ENCODE data around the gene DBNL. TPM values are rescaled to one million over a fixed set of nuclear protein-coding genes. Genes with fewer than 3 reads are reported as not detected.
A peak's percentile ranks its signal among the peaks of the same experiment; 100 is the strongest.

Gene DBNL
- total RNA-seq, 2 experiments from 2014 or later: 88.5 to 90.6 TPM

DNA sequence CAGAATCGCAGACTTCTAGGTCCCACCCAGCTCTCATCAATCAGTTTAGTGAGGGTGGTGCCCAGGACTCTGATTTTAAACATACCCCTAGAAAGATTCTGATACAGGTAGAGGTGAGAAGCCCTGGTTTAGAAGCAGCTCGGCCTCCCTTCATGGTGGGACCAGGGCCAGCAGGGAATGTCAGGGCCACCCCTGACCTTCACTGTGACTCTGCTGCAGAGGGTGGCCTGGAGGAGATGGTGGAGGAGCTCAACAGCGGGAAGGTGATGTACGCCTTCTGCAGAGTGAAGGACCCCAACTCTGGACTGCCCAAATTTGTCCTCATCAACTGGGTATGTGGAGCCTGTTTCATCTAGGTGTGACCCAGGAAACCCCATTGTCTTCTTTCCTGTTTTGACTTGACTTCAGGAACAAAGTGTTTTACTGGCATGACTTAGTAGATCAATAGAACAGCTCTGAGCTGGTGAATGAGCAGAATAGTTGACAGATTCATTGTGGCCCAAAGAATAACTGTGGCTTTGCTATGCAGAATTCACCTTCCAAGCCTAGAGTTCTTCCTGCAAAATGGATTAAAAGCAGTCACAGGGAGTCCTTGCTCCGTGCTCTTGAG lies 7.2 kb downstream of the DBNL start:
- POLR2A ChIA-PET: interaction anchor here (1.0 to 1.9 kb wide), 5 partner anchors 10 to 149 kb away, joined by 3 to 8 read pairs (median 7); partner anchors contain the start of genes PGAM2 and YKT6

GRCh38 chr7:44052771-44053365 lies 8.4 kb downstream of the DBNL start:
- CTCF ChIA-PET: interaction anchor here (0.7 to 1.2 kb wide), 2 partner anchors 512 to 1348 kb away, joined by 3 read pairs; no protein-coding TSS in a partner anchor
- Mint-ChIP-seq H3K27ac (peak overlapping the region; percentile 32), H3K27me3 (no peaks in the 10 kb centered on the region), H3K9me3 (no peaks in the 10 kb centered on the region), H3K4me3 (no peak overlapping the region), H3K36me3 (ENCODE audit: low read depth) (peaks cover 84% of the 10 kb centered on the region), H3K4me1 (ENCODE audit: low read depth) (peaks cover 60% of the 10 kb centered on the region)
- Histone ChIP-seq H3K4me3 (ENCODE audit: low read length) (no peak overlapping the region), H3K36me3 (ENCODE audit: insufficient read depth, low read length) (peaks cover 78% of the 10 kb centered on the region), H3K9me3 (ENCODE audit: control insufficient read depth in 1 of 2, insufficient read depth in 1 of 2, low read length in 2 of 2) (no peaks in the 10 kb centered on the region), H3K27ac (ENCODE audit: low read depth in 1 of 2, low read length in 2 of 2) (no peak overlapping the region), H3K27me3 (ENCODE audit: control insufficient read depth in 1 of 2, insufficient read depth in 2 of 2, low read length in 2 of 2) (no peaks in the 10 kb centered on the region), H3K4me1 (ENCODE audit: insufficient read depth, low read length) (peaks cover 56% of the 10 kb centered on the region)
- POLR2A ChIA-PET: interaction anchor here (1.6 to 1.9 kb wide), 2 partner anchors 9 to 15 kb away, joined by 7 to 8 read pairs; no protein-coding TSS in a partner anchor
- intact Hi-C loops (cut with DNase I, micrococcal nuclease): no loop called here
- TF ChIP-seq, protein P1, sequence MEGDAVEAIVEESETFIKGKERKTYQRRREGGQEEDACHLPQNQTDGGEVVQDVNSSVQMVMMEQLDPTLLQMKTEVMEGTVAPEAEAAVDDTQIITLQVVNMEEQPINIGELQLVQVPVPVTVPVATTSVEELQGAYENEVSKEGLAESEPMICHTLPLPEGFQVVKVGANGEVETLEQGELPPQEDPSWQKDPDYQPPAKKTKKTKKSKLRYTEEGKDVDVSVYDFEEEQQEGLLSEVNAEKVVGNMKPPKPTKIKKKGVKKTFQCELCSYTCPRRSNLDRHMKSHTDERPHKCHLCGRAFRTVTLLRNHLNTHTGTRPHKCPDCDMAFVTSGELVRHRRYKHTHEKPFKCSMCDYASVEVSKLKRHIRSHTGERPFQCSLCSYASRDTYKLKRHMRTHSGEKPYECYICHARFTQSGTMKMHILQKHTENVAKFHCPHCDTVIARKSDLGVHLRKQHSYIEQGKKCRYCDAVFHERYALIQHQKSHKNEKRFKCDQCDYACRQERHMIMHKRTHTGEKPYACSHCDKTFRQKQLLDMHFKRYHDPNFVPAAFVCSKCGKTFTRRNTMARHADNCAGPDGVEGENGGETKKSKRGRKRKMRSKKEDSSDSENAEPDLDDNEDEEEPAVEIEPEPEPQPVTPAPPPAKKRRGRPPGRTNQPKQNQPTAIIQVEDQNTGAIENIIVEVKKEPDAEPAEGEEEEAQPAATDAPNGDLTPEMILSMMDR (IDR thresholded peaks at IDR 0.05): no peak
- DNase-seq (peak in 1 of 14 experiments; percentile 8), ATAC-seq (ENCODE audit: poor library complexity) (no peak)

More for the DNA sequence above, 7.2 kb downstream of the DBNL start:
- H3K27ac Mint-ChIP-seq: peak overlapping the region; percentile 80
- ATAC-seq (ENCODE audit: poor library complexity) (no peak), DNase-seq (no peak)
- H3K9me3 Mint-ChIP-seq: no peaks in the 10 kb centered on the region
- peaks cover 71% of the 10 kb centered on the region for H3K36me3 ChIP-seq (ENCODE audit: insufficient read depth, low read length)
- CTCF ChIA-PET: no interaction called here
- no peaks in the 10 kb centered on the region for H3K9me3 ChIP-seq (ENCODE audit: control insufficient read depth in 1 of 2, insufficient read depth in 1 of 2, low read length in 2 of 2)
- no peaks in the 10 kb centered on the region for H3K27me3 ChIP-seq (ENCODE audit: control insufficient read depth in 1 of 2, insufficient read depth in 2 of 2, low read length in 2 of 2)
- H3K4me3 ChIP-seq (ENCODE audit: low read length): no peak overlapping the region
- H3K27ac ChIP-seq (ENCODE audit: low read depth in 1 of 2, low read length in 2 of 2): peak overlapping the region; percentile 35 to 42
- peaks cover 71% of the 10 kb centered on the region for H3K4me1 Mint-ChIP-seq (ENCODE audit: low read depth)
- intact Hi-C loops (cut with DNase I, micrococcal nuclease): no loop called here
- peaks cover 63% of the 10 kb centered on the region for H3K4me1 ChIP-seq (ENCODE audit: insufficient read depth, low read length)
- H3K36me3 Mint-ChIP-seq (ENCODE audit: low read depth): peaks cover 82% of the 10 kb centered on the region
- TF ChIP-seq, protein P1 (IDR thresholded peaks at IDR 0.05): no peak
- H3K4me3 Mint-ChIP-seq: peak overlapping the region; percentile 39
- no peaks in the 10 kb centered on the region for H3K27me3 Mint-ChIP-seq

DNA sequence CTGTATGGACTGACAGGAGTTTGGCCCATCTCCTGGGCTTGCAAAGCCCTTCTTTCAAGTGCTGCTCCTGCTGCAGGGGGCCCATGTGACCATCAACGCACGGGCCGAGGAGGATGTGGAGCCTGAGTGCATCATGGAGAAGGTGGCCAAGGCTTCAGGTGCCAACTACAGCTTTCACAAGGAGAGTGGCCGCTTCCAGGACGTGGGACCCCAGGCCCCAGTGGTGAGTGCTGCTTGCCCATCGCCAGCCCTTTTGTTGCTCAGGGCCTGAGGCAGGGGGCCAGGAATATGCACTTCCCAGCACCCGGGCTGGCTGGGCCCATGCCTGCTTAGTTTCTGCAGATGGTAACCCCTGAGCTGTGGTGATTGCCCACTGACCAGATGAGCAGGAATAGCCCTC lies 12.2 kb downstream of the DBNL start:
- ATAC-seq (ENCODE audit: poor library complexity): no peak
- ChIA-PET CTCF (no interaction called here), POLR2A (no interaction called here)

More for the DNA sequence above, 12.2 kb downstream of the DBNL start:
- H3K4me3 Mint-ChIP-seq: no peak overlapping the region
- peak overlapping the region; percentile 72 for H3K27ac Mint-ChIP-seq
- H3K36me3 ChIP-seq (ENCODE audit: insufficient read depth, low read length): peaks cover 87% of the 10 kb centered on the region
- H3K27me3 Mint-ChIP-seq: no peaks in the 10 kb centered on the region
- no peaks in the 10 kb centered on the region for H3K9me3 ChIP-seq (ENCODE audit: control insufficient read depth in 1 of 2, insufficient read depth in 1 of 2, low read length in 2 of 2)
- H3K36me3 Mint-ChIP-seq (ENCODE audit: low read depth): peaks cover 91% of the 10 kb centered on the region
- TF ChIP-seq, protein P1 (IDR thresholded peaks at IDR 0.05): no peak
- no peaks in the 10 kb centered on the region for H3K27me3 ChIP-seq (ENCODE audit: control insufficient read depth in 1 of 2, insufficient read depth in 2 of 2, low read length in 2 of 2)
- intact Hi-C loops (cut with DNase I, micrococcal nuclease): no loop called here
- peaks cover 29% of the 10 kb centered on the region for H3K4me1 Mint-ChIP-seq (ENCODE audit: low read depth)
- no peak overlapping the region for H3K4me3 ChIP-seq (ENCODE audit: low read length)
- H3K4me1 ChIP-seq (ENCODE audit: insufficient read depth, low read length): peaks cover 20% of the 10 kb centered on the region
- H3K27ac ChIP-seq (ENCODE audit: low read depth in 1 of 2, low read length in 2 of 2): no peak overlapping the region
- no peaks in the 10 kb centered on the region for H3K9me3 Mint-ChIP-seq
- DNase-seq: peak in 1 of 14 experiments; percentile 17
